ENCODE measurements around the gene FREM1. TPM values are rescaled to one million over a fixed set of nuclear protein-coding genes. Genes with fewer than 3 reads are reported as not detected.

The FREM1 gene
- total and polyA plus RNA-seq, 2 experiments from 2014 or later = 0.78 to 3.1 TPM

GRCh38 chr9:14819183-14819582, 91.0 kb downstream of the FREM1 start:
- ATAC-seq (no peak), DNase-seq (ENCODE audit: low spot score) (no peak)
- no peaks in the 10 kb centered on the region for H3K9me2 ChIP-seq (ENCODE audit: insufficient read depth)
- H3K9me3 Mint-ChIP-seq = no peaks in the 10 kb centered on the region
- no peak overlapping the region for H2AFZ ChIP-seq
- H3K4me3 ChIP-seq = no peak overlapping the region
- no peaks in the 10 kb centered on the region for H3K4me1 ChIP-seq (ENCODE audit: insufficient read depth)
- H4K20me1 ChIP-seq (replicated peaks; ENCODE audit: insufficient read depth) = no peaks in the 10 kb centered on the region
- H3K27ac Mint-ChIP-seq = no peak overlapping the region
- no peak overlapping the region for H3K27ac ChIP-seq (ENCODE audit: low read depth)
- H3K4me1 Mint-ChIP-seq = no peaks in the 10 kb centered on the region
- H3K36me3 Mint-ChIP-seq (ENCODE audit: low read depth) = peaks cover 3% of the 10 kb centered on the region; the same call in 2 of the 3 replicates
- no peaks in the 10 kb centered on the region for H3K36me3 ChIP-seq (ENCODE audit: insufficient read depth)
- H3K27me3 Mint-ChIP-seq (ENCODE audit: insufficient read depth, low read depth, poor library complexity) = no peaks in the 10 kb centered on the region
- no peak overlapping the region for H3K4me3 Mint-ChIP-seq
- TF ChIP-seq CREB1 (CRISPR knock-in tag; IDR thresholded peaks at IDR 0.05; ENCODE audit: low read depth) (no peak), ETS1 (IDR thresholded peaks at IDR 0.05) (no peak), ZNF331 (CRISPR knock-in tag; IDR thresholded peaks at IDR 0.05; ENCODE audit: low read depth) (no peak), NANOG (IDR thresholded peaks at IDR 0.05; ENCODE audit: borderline replicate concordance) (no peak), POLR2AphosphoS5 (IDR thresholded peaks at IDR 0.05; ENCODE audit: low read depth) (no peak), STAT1 (IDR thresholded peaks at IDR 0.05; ENCODE audit: unreplicated experiment) (no peak), JUNB (IDR thresholded peaks at IDR 0.05; ENCODE audit: unreplicated experiment) (no peak), ZNF462 (CRISPR knock-in tag; IDR thresholded peaks at IDR 0.05) (no peak)
- H3K4me2 ChIP-seq = no peak overlapping the region
- no peaks in the 10 kb centered on the region for H3K79me2 ChIP-seq (replicated peaks; ENCODE audit: insufficient read depth)
- no peaks in the 10 kb centered on the region for H3F3A ChIP-seq (replicated peaks; ENCODE audit: low read depth)
- H3K27me3 ChIP-seq (ENCODE audit: insufficient read depth) = no peaks in the 10 kb centered on the region
